Smooth muscle cell of the umbilical artery (primary cell): ENCODE measurements around the gene DCTN1. TPM values are rescaled to one million over a fixed set of nuclear protein-coding genes. Genes with fewer than 3 reads are reported as not detected.

ENCODE experiments used
- total RNA-seq: library from RNA; depleted of rRNA; stranded (reverse); fragments of >200 nt; gene quantifications from 2 replicates; pipeline ENCODE4 v1.2.3, GENCODE V29; 2014

The DCTN1 gene
- 153 and 193 TPM in 2 replicates for total RNA-seq

GRCh38 chr2:74379851-74380789 lies at the start of gene DCTN1:
TSS of gene DCTN1 (minus strand) at chr2:74380311. CDS start at chr2:74380037, 274 bp downstream.

GRCh38 chr2:74421221-74421870 lies 41.2 kb upstream of the DCTN1 start, which contains the start of the genes C2orf81 and WDR54:
TSS of gene C2orf81 (minus strand) at chr2:74421619. CDS start at chr2:74421560, 59 bp downstream.
TSS of gene WDR54 (plus strand) at chr2:74421730. CDS start at chr2:74422154, 424 bp downstream.

GRCh38 chr2:74343316-74343715 lies 36.8 kb downstream of the DCTN1 start, which contains the start of gene SLC4A5:
TSS of gene SLC4A5 (minus strand) at chr2:74343416. CDS start at chr2:74315023, 28,393 bp downstream.

Other genes with a start within 250 kb of the DCTN1 start
- gene BOLA3, start 232.4 kb downstream of the DCTN1 start, total RNA-seq: 26.3 and 29.4 TPM in 2 replicates
- 109 and 159 TPM in 2 replicates for gene MOB1A, start 201.4 kb downstream of the DCTN1 start, total RNA-seq
- 195 and 222 TPM in 2 replicates for gene MTHFD2, start 181.7 kb downstream of the DCTN1 start, total RNA-seq
- 0.83 TPM in 1 of 2 replicates, not detected in the other for gene SLC4A5, start 36.9 kb downstream of the DCTN1 start, total RNA-seq
- 0.30 and 0.78 TPM in 2 replicates for gene C2orf81, start 41.3 kb upstream of the DCTN1 start, total RNA-seq
- gene WDR54, start 41.4 kb upstream of the DCTN1 start, total RNA-seq: 31.8 and 48.3 TPM in 2 replicates
- gene RTKN, start 61.6 kb upstream of the DCTN1 start, total RNA-seq: 14.6 and 17.6 TPM in 2 replicates
- gene INO80B, start 74.8 kb upstream of the DCTN1 start, total RNA-seq: 10.4 and 20.2 TPM in 2 replicates
- gene WBP1, start 78.1 kb upstream of the DCTN1 start, total RNA-seq: 34.3 and 62.7 TPM in 2 replicates
- gene MOGS, start 85.1 kb upstream of the DCTN1 start, total RNA-seq: 96.2 and 110 TPM in 2 replicates
- 16.4 and 25.2 TPM in 2 replicates for gene MRPL53, start 92.4 kb upstream of the DCTN1 start, total RNA-seq
- gene CCDC142, start 102.7 kb upstream of the DCTN1 start, total RNA-seq: 23.2 and 25.2 TPM in 2 replicates
- gene TTC31, start 102.8 kb upstream of the DCTN1 start, total RNA-seq: 12.8 and 13.9 TPM in 2 replicates
- gene LBX2, start 119.3 kb upstream of the DCTN1 start, total RNA-seq: 1.3 and 1.8 TPM in 2 replicates
- gene PCGF1, start 127.4 kb upstream of the DCTN1 start, total RNA-seq: 18.2 and 28.2 TPM in 2 replicates
- not detected in 2 replicates for gene TLX2, start 134.1 kb upstream of the DCTN1 start, total RNA-seq
- gene DQX1, start 145.9 kb upstream of the DCTN1 start, total RNA-seq: 0.32 TPM in 1 of 2 replicates, not detected in the other
- 53.9 and 72.8 TPM in 2 replicates for gene AUP1, start 149.4 kb upstream of the DCTN1 start, total RNA-seq
- 29.3 and 36.5 TPM in 2 replicates for gene HTRA2, start 149.6 kb upstream of the DCTN1 start, total RNA-seq
- 87.4 and 203 TPM in 2 replicates for gene LOXL3, start 173.6 kb upstream of the DCTN1 start, total RNA-seq
- gene DOK1, start 174.4 kb upstream of the DCTN1 start, total RNA-seq: 28.6 and 32.1 TPM in 2 replicates